SK-N-SH treated with all-trans-retinoic acid at 6 μM for 48 hours (cell line): ENCODE results near the gene C20orf204.

Source experiments
- ATAC-seq: fragments of 200-7000 bp; cut with Tn5 transposase; 3 replicates; pipeline ENCODE4 v1.9.1; 2020; ENCODE audit warnings: mild to moderate bottlenecking, moderate library complexity
- CSDC2 ChIP-seq: fragments of 250-450 bp; sonication (Bioruptor Pico); IDR thresholded peaks from 2 replicates; pipeline ENCODE4 v1.5.0; 2020; ENCODE audit warnings: mild to moderate bottlenecking, moderate library complexity
- ESRRG ChIP-seq: fragments of 250-450 bp; sonication (Bioruptor Pico); IDR thresholded peaks from 2 replicates; pipeline ENCODE4 v1.6.1; 2021; ENCODE audit warnings: mild to moderate bottlenecking
- GLIS3 ChIP-seq: fragments of 250-450 bp; sonication (Bioruptor Pico); IDR thresholded peaks from 2 replicates; pipeline ENCODE4 v1.5.0; 2020; ENCODE audit warnings: mild to moderate bottlenecking, moderate library complexity
- ISL1 ChIP-seq: fragments of 250-450 bp; sonication (Bioruptor Pico); IDR thresholded peaks from 2 replicates; pipeline ENCODE4 v2.1.2; 2022; ENCODE audit warnings: mild to moderate bottlenecking, moderate library complexity
- OSR1 ChIP-seq: fragments of 250-450 bp; sonication (Bioruptor Pico); IDR thresholded peaks from 2 replicates; pipeline ENCODE4 v1.8.0; 2022; ENCODE audit warnings: moderate library complexity, mild to moderate bottlenecking, inconsistent platforms
- POU6F1 ChIP-seq: fragments of 250-450 bp; sonication (Bioruptor Pico); IDR thresholded peaks from 2 replicates; pipeline ENCODE4 v1.8.0; 2021; ENCODE audit warnings: low read depth, mild to moderate bottlenecking, moderate library complexity, borderline replicate concordance
- PPARA ChIP-seq: fragments of 250-450 bp; sonication (Bioruptor Pico); IDR thresholded peaks from 2 replicates; pipeline ENCODE4 v1.5.0; 2020; ENCODE audit warnings: mild to moderate bottlenecking, borderline replicate concordance
- RARB ChIP-seq: fragments of 250-450 bp; sonication (Bioruptor Pico); IDR thresholded peaks from 2 replicates; pipeline ENCODE4 v1.8.0; 2021; ENCODE audit warnings: mild to moderate bottlenecking, moderate library complexity
- SNAI2 ChIP-seq: fragments of 250-450 bp; sonication (Bioruptor Pico); IDR thresholded peaks from 2 replicates; pipeline ENCODE4 v1.5.0; 2020; ENCODE audit warnings: mild to moderate bottlenecking, moderate library complexity
- TCF4 ChIP-seq: fragments of 250-450 bp; sonication (Bioruptor Pico); IDR thresholded peaks from 2 replicates; pipeline ENCODE4 v1.8.0; 2021; ENCODE audit warnings: mild to moderate bottlenecking, moderate library complexity, borderline replicate concordance
- ZC3H10 ChIP-seq: fragments of 250-450 bp; sonication (Bioruptor Pico); IDR thresholded peaks from 2 replicates; pipeline ENCODE4 v1.5.1; 2021; ENCODE audit warnings: mild to moderate bottlenecking, moderate library complexity
- ZFP3 ChIP-seq: fragments of 250-450 bp; sonication (Bioruptor Pico); IDR thresholded peaks from 2 replicates; pipeline ENCODE4 v1.5.0; 2020; ENCODE audit warnings: mild to moderate bottlenecking, moderate library complexity
- ZFP30 ChIP-seq: fragments of 450-650 bp; formaldehyde crosslinking; IDR thresholded peaks from 2 replicates; pipeline ENCODE4 v1.5.0; 2022; ENCODE audit warnings: mild to moderate bottlenecking, moderate library complexity
- ZNF565 ChIP-seq: fragments of 450-650 bp; formaldehyde crosslinking; conservative IDR thresholded peaks from 2 replicates; pipeline ENCODE4 v1.5.0; 2020; ENCODE audit warnings: low read depth, mild to moderate bottlenecking, moderate library complexity
- ZNF70 ChIP-seq: fragments of 450-650 bp; formaldehyde crosslinking; IDR thresholded peaks from 2 replicates; pipeline ENCODE4 v1.5.0; 2020; ENCODE audit warnings: mild to moderate bottlenecking, moderate library complexity
- ZNF8 ChIP-seq: fragments of 450-650 bp; formaldehyde crosslinking; IDR thresholded peaks from 2 replicates; pipeline ENCODE4 v1.5.0; 2020; ENCODE audit warnings: mild to moderate bottlenecking, moderate library complexity
- TF ChIP-seq, protein P1 (sequence below): fragments of 250-450 bp; sonication (Bioruptor Pico); IDR thresholded peaks from 2 replicates; pipeline ENCODE4 v1.8.0; 2020; ENCODE audit warnings: mild to moderate bottlenecking, moderate library complexity, borderline replicate concordance
- TF ChIP-seq, protein P2 (sequence below): fragments of 250-450 bp; sonication (Bioruptor Pico); IDR thresholded peaks from 2 replicates; pipeline ENCODE4 v1.5.1; 2020; ENCODE audit warnings: low read depth, mild to moderate bottlenecking, moderate library complexity
- TF ChIP-seq, protein P3 (sequence below): fragments of 250-450 bp; sonication (Bioruptor Pico); IDR thresholded peaks from 2 replicates; pipeline ENCODE4 v1.5.1; 2021; ENCODE audit warnings: mild to moderate bottlenecking, moderate library complexity

The C20orf204 gene

GRCh38 chr20:64064145-64064698, 28.2 kb downstream of the C20orf204 start:
- ATAC-seq = peak; percentile 15; the same call in 1 of the 3 replicates

DNA sequence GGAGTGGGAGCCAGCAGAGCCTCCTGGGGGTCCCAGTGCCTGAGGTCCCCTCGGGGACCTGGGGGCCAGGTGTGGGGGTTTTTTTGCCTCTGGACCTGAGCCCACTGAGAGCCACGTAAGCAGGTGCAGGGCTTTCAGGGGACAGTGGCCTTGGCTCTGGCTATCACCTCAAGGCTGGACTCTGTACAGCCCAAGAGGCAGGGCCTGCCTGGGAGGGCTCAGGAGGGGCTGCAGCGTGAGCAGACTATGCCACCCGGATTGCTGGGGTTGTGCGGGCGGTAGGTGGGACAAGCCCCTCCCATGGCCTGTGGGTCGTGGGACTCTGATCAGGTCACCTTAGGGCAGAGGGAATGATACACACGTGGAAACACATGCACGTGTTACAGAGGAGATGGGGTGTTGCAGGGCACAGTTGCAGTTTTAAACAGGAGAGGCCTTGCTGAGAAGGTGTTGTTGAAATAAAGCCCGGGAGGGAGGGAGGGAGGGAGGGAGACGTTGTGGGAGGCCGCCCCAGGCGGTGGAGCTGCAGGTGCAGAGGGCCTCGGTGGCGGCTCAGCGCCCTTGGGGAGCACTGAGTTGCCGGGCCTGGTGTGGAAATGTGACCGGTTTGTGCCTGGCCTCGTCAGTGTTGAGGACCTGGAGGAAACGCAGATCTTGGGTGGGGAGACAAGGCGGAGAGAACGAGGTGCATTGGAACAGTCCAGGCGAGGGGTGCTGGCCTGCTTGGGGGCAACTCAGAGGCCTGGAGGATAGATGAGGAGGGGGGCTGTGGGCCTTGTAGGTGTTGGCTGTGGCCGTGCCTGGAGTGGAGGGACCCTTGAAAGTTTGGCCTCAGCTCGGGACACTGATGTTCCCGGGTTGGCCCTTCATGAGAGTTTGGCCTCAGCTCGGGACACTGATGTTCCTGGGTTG, 29.3 kb downstream of the C20orf204 start:
- ATAC-seq = no peak
- TF ChIP-seq, protein P1, sequence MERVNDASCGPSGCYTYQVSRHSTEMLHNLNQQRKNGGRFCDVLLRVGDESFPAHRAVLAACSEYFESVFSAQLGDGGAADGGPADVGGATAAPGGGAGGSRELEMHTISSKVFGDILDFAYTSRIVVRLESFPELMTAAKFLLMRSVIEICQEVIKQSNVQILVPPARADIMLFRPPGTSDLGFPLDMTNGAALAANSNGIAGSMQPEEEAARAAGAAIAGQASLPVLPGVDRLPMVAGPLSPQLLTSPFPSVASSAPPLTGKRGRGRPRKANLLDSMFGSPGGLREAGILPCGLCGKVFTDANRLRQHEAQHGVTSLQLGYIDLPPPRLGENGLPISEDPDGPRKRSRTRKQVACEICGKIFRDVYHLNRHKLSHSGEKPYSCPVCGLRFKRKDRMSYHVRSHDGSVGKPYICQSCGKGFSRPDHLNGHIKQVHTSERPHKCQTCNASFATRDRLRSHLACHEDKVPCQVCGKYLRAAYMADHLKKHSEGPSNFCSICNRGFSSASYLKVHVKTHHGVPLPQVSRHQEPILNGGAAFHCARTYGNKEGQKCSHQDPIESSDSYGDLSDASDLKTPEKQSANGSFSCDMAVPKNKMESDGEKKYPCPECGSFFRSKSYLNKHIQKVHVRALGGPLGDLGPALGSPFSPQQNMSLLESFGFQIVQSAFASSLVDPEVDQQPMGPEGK (CRISPR knock-in tag) = no peak
- TF ChIP-seq ZC3H10 (CRISPR knock-in tag) = no peak
- no peak for TF ChIP-seq ESRRG (CRISPR knock-in tag)
- TF ChIP-seq, protein P2, sequence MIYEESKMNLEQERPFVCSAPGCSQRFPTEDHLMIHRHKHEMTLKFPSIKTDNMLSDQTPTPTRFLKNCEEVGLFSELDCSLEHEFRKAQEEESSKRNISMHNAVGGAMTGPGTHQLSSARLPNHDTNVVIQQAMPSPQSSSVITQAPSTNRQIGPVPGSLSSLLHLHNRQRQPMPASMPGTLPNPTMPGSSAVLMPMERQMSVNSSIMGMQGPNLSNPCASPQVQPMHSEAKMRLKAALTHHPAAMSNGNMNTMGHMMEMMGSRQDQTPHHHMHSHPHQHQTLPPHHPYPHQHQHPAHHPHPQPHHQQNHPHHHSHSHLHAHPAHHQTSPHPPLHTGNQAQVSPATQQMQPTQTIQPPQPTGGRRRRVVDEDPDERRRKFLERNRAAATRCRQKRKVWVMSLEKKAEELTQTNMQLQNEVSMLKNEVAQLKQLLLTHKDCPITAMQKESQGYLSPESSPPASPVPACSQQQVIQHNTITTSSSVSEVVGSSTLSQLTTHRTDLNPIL = no peak
- TF ChIP-seq OSR1 (CRISPR knock-in tag) = no peak
- TF ChIP-seq ZNF70 = no peak
- TF ChIP-seq ZFP30 (CRISPR knock-in tag) = no peak
- no peak for TF ChIP-seq SNAI2 (CRISPR knock-in tag)
- TF ChIP-seq ISL1 = no peak
- TF ChIP-seq, all 23 proteins: peak for 0

More at GRCh38 chr20:64064145-64064698, 28.2 kb downstream of the C20orf204 start:
- TF ChIP-seq ZNF8 (CRISPR knock-in tag) (no peak), OSR1 (CRISPR knock-in tag) (no peak), TCF4 (no peak), POU6F1 (no peak), ZC3H10 (CRISPR knock-in tag) (no peak), ESRRG (CRISPR knock-in tag) (no peak), RARB (CRISPR knock-in tag) (no peak), ZFP3 (no peak)
- TF ChIP-seq, protein P1 (CRISPR knock-in tag) = no peak
- TF ChIP-seq, all 23 proteins: peak for 0

- TF ChIP-seq ESRRG (CRISPR knock-in tag) (no peak), ZFP3 (no peak), ZNF565 (CRISPR knock-in tag) (no peak), ISL1 (no peak), CSDC2 (CRISPR knock-in tag) (no peak)
- TF ChIP-seq, protein P3, sequence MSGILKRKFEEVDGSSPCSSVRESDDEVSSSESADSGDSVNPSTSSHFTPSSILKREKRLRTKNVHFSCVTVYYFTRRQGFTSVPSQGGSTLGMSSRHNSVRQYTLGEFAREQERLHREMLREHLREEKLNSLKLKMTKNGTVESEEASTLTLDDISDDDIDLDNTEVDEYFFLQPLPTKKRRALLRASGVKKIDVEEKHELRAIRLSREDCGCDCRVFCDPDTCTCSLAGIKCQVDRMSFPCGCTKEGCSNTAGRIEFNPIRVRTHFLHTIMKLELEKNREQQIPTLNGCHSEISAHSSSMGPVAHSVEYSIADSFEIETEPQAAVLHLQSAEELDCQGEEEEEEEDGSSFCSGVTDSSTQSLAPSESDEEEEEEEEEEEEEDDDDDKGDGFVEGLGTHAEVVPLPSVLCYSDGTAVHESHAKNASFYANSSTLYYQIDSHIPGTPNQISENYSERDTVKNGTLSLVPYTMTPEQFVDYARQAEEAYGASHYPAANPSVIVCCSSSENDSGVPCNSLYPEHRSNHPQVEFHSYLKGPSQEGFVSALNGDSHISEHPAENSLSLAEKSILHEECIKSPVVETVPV = no peak
- ATAC-seq = no peak
These were observed 30.0 kb downstream of the C20orf204 start for GRCh38 chr20:64065974-64066343.

DNA sequence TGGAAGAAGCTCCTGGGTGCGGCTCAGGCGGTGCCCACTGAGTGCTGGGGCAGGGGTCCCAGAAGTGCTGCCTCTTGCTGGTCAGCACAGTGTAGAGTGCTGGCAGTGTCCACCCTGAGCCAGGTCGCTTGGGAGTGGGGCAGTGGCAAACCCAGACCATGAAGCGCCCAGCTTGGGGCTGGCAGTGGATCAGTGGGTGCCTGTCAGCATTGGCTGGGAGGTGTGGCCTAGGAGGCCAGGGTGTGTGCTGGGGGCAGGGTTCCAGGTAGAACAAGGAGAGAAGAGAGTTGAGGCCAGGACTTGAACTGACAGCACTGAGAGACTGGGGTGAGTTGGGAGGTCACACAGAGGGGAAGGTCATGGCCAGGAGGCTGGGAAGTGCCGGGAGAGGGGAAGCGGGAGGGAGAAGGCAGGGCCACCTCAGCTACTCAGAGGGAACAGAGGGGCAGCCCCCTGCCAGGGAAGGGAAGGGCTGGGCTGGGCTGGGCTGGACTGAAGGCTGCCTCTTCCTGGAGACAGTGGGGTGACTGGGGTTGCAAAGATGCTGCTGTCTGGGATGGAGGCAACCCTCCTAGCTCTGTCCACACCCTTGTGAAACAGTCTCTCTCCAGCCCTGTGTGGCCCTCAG, 31.1 kb downstream of the C20orf204 start:
- TF ChIP-seq RARB (CRISPR knock-in tag) = no peak
- TF ChIP-seq, protein P2 = no peak
- no peak for TF ChIP-seq TCF4
- no peak for TF ChIP-seq OSR1 (CRISPR knock-in tag)
- TF ChIP-seq PPARA (CRISPR knock-in tag) = no peak
- TF ChIP-seq CSDC2 (CRISPR knock-in tag) = no peak
- no peak for TF ChIP-seq ISL1
- TF ChIP-seq POU6F1 = no peak
- no peak for TF ChIP-seq GLIS3 (CRISPR knock-in tag)
- TF ChIP-seq ESRRG (CRISPR knock-in tag) = no peak
- ATAC-seq = no peak
